Ovary (tissue), 3 donors: ENCODE data around the gene KDM1A.

Experiments used
- POLR2A ChIP-seq: fragments of 450-650 bp; IDR thresholded peaks from one replicate; pipeline ENCODE4 v1.6.1; 2017; ENCODE audit warnings: antibody characterized with exemption, mild to moderate bottlenecking, moderate library complexity
- TF ChIP-seq, protein P1 (sequence below), 3 donors: fragments of 450-650 bp in 2 of 3; fragments of 200-600 bp in 1 of 3; IDR thresholded peaks; one replicate each; pipeline versions ENCODE4 v1.5.1 to v1.8.0; 2016 to 2022; ENCODE audit warnings: antibody characterized with exemption in 3 of 3, mild to moderate bottlenecking in 1 of 3
- donor health status: DM: no; HTN: no; CAD: no.

DNA sequence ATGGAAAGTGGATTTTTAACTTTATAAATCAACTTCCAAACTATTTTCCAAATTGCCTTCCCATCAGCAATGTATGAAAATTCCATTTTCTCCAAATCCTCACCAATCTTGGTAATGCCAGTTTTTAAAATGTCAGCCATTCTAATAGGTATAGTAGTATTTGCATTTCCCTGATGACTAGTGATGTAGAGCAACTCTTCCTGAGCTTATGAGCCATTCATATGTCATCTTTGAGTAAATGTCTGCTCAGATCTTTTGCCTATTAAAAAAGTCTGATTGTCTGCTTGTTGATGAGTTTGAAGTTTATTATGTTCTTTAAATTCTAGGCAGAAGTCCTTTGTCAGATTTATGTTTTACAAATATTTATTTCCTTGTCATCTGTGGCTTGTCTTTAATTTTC lies 54.7 kb downstream of the KDM1A start:
- TF ChIP-seq POLR2A: no peak
- TF ChIP-seq, protein P1, sequence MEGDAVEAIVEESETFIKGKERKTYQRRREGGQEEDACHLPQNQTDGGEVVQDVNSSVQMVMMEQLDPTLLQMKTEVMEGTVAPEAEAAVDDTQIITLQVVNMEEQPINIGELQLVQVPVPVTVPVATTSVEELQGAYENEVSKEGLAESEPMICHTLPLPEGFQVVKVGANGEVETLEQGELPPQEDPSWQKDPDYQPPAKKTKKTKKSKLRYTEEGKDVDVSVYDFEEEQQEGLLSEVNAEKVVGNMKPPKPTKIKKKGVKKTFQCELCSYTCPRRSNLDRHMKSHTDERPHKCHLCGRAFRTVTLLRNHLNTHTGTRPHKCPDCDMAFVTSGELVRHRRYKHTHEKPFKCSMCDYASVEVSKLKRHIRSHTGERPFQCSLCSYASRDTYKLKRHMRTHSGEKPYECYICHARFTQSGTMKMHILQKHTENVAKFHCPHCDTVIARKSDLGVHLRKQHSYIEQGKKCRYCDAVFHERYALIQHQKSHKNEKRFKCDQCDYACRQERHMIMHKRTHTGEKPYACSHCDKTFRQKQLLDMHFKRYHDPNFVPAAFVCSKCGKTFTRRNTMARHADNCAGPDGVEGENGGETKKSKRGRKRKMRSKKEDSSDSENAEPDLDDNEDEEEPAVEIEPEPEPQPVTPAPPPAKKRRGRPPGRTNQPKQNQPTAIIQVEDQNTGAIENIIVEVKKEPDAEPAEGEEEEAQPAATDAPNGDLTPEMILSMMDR (IDR thresholded peaks at IDR 0.05): no peak
